ENCODE measurements around the gene ERV3-1.

ERV3-1 gene, protein sequence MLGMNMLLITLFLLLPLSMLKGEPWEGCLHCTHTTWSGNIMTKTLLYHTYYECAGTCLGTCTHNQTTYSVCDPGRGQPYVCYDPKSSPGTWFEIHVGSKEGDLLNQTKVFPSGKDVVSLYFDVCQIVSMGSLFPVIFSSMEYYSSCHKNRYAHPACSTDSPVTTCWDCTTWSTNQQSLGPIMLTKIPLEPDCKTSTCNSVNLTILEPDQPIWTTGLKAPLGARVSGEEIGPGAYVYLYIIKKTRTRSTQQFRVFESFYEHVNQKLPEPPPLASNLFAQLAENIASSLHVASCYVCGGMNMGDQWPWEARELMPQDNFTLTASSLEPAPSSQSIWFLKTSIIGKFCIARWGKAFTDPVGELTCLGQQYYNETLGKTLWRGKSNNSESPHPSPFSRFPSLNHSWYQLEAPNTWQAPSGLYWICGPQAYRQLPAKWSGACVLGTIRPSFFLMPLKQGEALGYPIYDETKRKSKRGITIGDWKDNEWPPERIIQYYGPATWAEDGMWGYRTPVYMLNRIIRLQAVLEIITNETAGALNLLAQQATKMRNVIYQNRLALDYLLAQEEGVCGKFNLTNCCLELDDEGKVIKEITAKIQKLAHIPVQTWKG

DNA sequence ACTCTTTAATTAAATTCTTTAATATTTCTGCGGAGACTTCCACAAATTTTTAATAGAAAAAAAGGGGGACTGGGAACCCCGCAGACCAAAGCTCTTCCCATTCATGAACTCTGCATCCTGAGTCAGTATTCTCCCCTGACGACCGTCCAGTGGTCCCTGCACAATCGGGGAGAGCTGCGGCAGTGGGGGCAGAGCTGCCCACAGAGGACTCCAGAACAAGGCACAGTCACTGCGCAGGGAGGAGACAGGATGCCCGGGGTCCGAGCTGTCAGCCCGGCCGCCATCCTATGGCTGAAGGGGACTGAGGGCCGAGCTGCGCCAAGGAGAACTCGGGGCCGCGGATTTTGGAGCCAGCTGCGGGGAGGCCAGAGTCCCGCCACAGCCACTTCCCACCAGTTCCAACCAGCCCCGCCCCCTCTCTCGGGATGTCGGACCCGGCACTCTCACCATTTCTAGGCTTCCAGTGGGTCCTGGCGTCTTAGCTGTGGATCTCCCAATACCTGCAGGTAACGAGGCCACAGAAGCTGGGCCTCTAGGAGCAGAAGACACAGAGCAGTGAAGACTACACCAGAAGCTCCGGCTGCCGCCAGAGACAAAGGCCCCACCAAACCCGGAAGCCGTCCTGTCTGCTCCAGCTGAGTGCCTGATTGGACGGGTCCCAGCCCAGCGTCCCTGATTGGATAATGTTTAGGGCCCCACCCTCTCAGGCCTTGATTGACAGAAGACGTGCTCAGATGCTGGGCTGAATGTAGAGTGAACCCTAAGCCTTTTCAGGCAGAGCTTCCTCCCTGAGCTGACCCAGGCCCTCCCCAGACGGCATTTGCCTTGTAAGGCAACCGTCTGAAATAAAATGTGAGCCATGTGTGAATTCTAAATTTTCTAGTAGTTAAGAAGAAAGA, at the start of gene ERV3-1:
Gene ERV3-1 (minus strand): TSS at position 594 of the 899 bp plus-strand sequence. CDS start 13,661 bp downstream, outside the sequence.
- Histone ChIP-seq H3K36me3 (ENCODE audit: control insufficient read depth in 2 of 2, insufficient read depth in 1 of 2, low read length in 2 of 2) (peaks cover 3 to 12% of the 10 kb centered on the region in 2 experiments; a peak in 1 of 3 replicates), H3K4me1 (ENCODE audit: control insufficient read depth, insufficient read depth, low read length) (no peaks in the 10 kb centered on the region), H3K4me3 (ENCODE audit: low read depth, low read length) (peak within 1 kb of the TSS; percentile 84), H3K27ac (ENCODE audit: extremely low read depth, low read depth, low read length) (peak within 1 kb of the TSS; percentile 82), H3K9me3 (ENCODE audit: control insufficient read depth, insufficient read depth, low read depth, low read length) (no peaks in the 10 kb centered on the region)
- POLR2A ChIA-PET: interaction anchor here (0.5 to 2.2 kb wide), 13 partner anchors 12 to 981 kb away, joined by 3 to 34 read pairs (median 5); partner anchors contain the start of genes ZNF138, ZNF273, ZNF680 and ZNF92
- CTCF ChIA-PET: interaction anchor here (0.6 to 1.4 kb wide), 2 partner anchors 55 to 100 kb away, joined by 3 read pairs; no protein-coding TSS in a partner anchor
- peak; percentile 68 for TF ChIP-seq SP3 (tag by site-specific recombination; IDR thresholded peaks at IDR 0.05)
- no peak; the same call in 1 of the 2 replicates for TF ChIP-seq ZNF2 (tag by site-specific recombination; IDR thresholded peaks at IDR 0.05)
- no peak for TF ChIP-seq ZNF530 (tag by site-specific recombination; IDR thresholded peaks at IDR 0.05; ENCODE audit: low read depth)
- TF ChIP-seq ZNF501 (tag by site-specific recombination; IDR thresholded peaks at IDR 0.05): peak; percentile 69; the same call in 1 of the 2 replicates
- TF ChIP-seq, protein P1, sequence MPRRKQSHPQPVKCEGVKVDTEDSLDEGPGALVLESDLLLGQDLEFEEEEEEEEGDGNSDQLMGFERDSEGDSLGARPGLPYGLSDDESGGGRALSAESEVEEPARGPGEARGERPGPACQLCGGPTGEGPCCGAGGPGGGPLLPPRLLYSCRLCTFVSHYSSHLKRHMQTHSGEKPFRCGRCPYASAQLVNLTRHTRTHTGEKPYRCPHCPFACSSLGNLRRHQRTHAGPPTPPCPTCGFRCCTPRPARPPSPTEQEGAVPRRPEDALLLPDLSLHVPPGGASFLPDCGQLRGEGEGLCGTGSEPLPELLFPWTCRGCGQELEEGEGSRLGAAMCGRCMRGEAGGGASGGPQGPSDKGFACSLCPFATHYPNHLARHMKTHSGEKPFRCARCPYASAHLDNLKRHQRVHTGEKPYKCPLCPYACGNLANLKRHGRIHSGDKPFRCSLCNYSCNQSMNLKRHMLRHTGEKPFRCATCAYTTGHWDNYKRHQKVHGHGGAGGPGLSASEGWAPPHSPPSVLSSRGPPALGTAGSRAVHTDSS (tag by site-specific recombination; IDR thresholded peaks at IDR 0.05): no peak
- peak; percentile 79 for TF ChIP-seq KLF9 (tag by site-specific recombination; IDR thresholded peaks at IDR 0.05; ENCODE audit: low read depth)
- 0 out of 2 replicates have a peak, but pooled peaks have one; percentile 9 for TF ChIP-seq TRIM28 (IDR thresholded peaks at IDR 0.05; ENCODE audit: borderline replicate concordance, low read length)
- no peak for TF ChIP-seq ZNF830 (tag by site-specific recombination; IDR thresholded peaks at IDR 0.05; ENCODE audit: low read depth)
- TF ChIP-seq SP2 (tag by site-specific recombination; IDR thresholded peaks at IDR 0.05): peak; percentile 89
- TF ChIP-seq, protein P2, sequence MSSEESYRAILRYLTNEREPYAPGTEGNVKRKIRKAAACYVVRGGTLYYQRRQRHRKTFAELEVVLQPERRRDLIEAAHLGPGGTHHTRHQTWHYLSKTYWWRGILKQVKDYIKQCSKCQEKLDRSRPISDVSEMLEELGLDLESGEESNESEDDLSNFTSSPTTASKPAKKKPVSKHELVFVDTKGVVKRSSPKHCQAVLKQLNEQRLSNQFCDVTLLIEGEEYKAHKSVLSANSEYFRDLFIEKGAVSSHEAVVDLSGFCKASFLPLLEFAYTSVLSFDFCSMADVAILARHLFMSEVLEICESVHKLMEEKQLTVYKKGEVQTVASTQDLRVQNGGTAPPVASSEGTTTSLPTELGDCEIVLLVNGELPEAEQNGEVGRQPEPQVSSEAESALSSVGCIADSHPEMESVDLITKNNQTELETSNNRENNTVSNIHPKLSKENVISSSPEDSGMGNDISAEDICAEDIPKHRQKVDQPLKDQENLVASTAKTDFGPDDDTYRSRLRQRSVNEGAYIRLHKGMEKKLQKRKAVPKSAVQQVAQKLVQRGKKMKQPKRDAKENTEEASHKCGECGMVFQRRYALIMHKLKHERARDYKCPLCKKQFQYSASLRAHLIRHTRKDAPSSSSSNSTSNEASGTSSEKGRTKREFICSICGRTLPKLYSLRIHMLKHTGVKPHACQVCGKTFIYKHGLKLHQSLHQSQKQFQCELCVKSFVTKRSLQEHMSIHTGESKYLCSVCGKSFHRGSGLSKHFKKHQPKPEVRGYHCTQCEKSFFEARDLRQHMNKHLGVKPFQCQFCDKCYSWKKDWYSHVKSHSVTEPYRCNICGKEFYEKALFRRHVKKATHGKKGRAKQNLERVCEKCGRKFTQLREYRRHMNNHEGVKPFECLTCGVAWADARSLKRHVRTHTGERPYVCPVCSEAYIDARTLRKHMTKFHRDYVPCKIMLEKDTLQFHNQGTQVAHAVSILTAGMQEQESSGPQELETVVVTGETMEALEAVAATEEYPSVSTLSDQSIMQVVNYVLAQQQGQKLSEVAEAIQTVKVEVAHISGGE (tag by site-specific recombination; conservative IDR thresholded peaks at IDR 0.05; ENCODE audit: low read depth): 0 out of 2 replicates have a peak, but pooled peaks have one; percentile 8
- TF ChIP-seq, protein P3, sequence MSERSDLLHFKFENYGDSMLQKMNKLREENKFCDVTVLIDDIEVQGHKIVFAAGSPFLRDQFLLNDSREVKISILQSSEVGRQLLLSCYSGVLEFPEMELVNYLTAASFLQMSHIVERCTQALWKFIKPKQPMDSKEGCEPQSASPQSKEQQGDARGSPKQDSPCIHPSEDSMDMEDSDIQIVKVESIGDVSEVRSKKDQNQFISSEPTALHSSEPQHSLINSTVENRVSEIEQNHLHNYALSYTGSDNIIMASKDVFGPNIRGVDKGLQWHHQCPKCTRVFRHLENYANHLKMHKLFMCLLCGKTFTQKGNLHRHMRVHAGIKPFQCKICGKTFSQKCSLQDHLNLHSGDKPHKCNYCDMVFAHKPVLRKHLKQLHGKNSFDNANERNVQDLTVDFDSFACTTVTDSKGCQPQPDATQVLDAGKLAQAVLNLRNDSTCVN (tag by site-specific recombination; optimal IDR thresholded peaks at IDR 0.05): peak; percentile 39
- TF ChIP-seq ZNF76 (tag by site-specific recombination; IDR thresholded peaks at IDR 0.05; ENCODE audit: borderline replicate concordance, low read depth): no peak
- peak; percentile 11; the same call in 1 of the 2 replicates for TF ChIP-seq KLF10 (tag by site-specific recombination; IDR thresholded peaks at IDR 0.05)
- TF ChIP-seq, protein P4, sequence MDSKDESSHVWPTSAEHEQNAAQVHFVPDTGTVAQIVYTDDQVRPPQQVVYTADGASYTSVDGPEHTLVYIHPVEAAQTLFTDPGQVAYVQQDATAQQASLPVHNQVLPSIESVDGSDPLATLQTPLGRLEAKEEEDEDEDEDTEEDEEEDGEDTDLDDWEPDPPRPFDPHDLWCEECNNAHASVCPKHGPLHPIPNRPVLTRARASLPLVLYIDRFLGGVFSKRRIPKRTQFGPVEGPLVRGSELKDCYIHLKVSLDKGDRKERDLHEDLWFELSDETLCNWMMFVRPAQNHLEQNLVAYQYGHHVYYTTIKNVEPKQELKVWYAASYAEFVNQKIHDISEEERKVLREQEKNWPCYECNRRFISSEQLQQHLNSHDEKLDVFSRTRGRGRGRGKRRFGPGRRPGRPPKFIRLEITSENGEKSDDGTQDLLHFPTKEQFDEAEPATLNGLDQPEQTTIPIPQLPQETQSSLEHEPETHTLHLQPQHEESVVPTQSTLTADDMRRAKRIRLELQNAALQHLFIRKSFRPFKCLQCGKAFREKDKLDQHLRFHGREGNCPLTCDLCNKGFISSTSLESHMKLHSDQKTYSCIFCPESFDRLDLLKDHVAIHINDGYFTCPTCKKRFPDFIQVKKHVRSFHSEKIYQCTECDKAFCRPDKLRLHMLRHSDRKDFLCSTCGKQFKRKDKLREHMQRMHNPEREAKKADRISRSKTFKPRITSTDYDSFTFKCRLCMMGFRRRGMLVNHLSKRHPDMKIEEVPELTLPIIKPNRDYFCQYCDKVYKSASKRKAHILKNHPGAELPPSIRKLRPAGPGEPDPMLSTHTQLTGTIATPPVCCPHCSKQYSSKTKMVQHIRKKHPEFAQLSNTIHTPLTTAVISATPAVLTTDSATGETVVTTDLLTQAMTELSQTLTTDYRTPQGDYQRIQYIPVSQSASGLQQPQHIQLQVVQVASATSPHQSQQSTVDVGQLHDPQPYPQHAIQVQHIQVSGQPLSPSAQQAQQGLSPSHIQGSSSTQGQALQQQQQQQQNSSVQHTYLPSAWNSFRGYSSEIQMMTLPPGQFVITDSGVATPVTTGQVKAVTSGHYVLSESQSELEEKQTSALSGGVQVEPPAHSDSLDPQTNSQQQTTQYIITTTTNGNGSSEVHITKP (tag by site-specific recombination; IDR thresholded peaks at IDR 0.05): peak; percentile 46
- TF ChIP-seq ZNF302 (tag by site-specific recombination; IDR thresholded peaks at IDR 0.05; ENCODE audit: low read depth): no peak
- no peak for TF ChIP-seq IKZF3 (tag by site-specific recombination; IDR thresholded peaks at IDR 0.05)
- peak; percentile 22; the same call in 1 of the 2 replicates for TF ChIP-seq SP7 (tag by site-specific recombination; IDR thresholded peaks at IDR 0.05)
- TF ChIP-seq ZNF623 (tag by site-specific recombination; IDR thresholded peaks at IDR 0.05): no peak
- TF ChIP-seq, protein P5, sequence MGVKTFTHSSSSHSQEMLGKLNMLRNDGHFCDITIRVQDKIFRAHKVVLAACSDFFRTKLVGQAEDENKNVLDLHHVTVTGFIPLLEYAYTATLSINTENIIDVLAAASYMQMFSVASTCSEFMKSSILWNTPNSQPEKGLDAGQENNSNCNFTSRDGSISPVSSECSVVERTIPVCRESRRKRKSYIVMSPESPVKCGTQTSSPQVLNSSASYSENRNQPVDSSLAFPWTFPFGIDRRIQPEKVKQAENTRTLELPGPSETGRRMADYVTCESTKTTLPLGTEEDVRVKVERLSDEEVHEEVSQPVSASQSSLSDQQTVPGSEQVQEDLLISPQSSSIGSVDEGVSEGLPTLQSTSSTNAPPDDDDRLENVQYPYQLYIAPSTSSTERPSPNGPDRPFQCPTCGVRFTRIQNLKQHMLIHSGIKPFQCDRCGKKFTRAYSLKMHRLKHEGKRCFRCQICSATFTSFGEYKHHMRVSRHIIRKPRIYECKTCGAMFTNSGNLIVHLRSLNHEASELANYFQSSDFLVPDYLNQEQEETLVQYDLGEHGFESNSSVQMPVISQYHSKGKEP (tag by site-specific recombination; IDR thresholded peaks at IDR 0.05): no peak
- TF ChIP-seq ZBTB17 (tag by site-specific recombination; IDR thresholded peaks at IDR 0.05): peak; percentile 61

Measured in HEK293 (cell line).